Muscle layer of duodenum (tissue), 2 donors: ENCODE results near the gene ZNF618.

ENCODE experiments used
- H3K27ac ChIP-seq: one replicate; pipeline ENCODE4 v1.7.0; 2013; ENCODE audit warnings: mild to moderate bottlenecking, low read length
- H3K27me3 ChIP-seq: one replicate; pipeline ENCODE4 v1.7.0; 2013; ENCODE audit warnings: low read depth, mild to moderate bottlenecking, control low read depth, low read length
- H3K36me3 ChIP-seq, 2 donors: one replicate each; pipeline ENCODE4 v1.7.0; 2013; ENCODE audit warnings: low read length in 2 of 2, control low read depth in 1 of 2, mild to moderate bottlenecking in 1 of 2; ENCODE audit not compliant: insufficient read depth in 2 of 2, control insufficient read depth in 1 of 2
- H3K4me1 ChIP-seq, 2 donors: one replicate each; pipeline ENCODE4 v1.7.0; 2013; ENCODE audit warnings: low read length in 2 of 2, mild to moderate bottlenecking in 2 of 2, control low read depth in 1 of 2, moderate library complexity in 1 of 2; ENCODE audit not compliant: insufficient read depth in 2 of 2, control insufficient read depth in 1 of 2
- H3K4me3 ChIP-seq, 2 donors: one replicate each; pipeline ENCODE4 v1.7.0; 2013; ENCODE audit warnings: low read length in 2 of 2, low read depth in 1 of 2, mild to moderate bottlenecking in 1 of 2
- H3K9me3 ChIP-seq, 2 donors: one replicate each; pipeline ENCODE4 v1.7.0; 2013; ENCODE audit warnings: low read length in 2 of 2, control low read depth in 1 of 2, mild to moderate bottlenecking in 1 of 2; ENCODE audit not compliant: control insufficient read depth in 1 of 2
- donor health status: healthy.

The ZNF618 gene

DNA sequence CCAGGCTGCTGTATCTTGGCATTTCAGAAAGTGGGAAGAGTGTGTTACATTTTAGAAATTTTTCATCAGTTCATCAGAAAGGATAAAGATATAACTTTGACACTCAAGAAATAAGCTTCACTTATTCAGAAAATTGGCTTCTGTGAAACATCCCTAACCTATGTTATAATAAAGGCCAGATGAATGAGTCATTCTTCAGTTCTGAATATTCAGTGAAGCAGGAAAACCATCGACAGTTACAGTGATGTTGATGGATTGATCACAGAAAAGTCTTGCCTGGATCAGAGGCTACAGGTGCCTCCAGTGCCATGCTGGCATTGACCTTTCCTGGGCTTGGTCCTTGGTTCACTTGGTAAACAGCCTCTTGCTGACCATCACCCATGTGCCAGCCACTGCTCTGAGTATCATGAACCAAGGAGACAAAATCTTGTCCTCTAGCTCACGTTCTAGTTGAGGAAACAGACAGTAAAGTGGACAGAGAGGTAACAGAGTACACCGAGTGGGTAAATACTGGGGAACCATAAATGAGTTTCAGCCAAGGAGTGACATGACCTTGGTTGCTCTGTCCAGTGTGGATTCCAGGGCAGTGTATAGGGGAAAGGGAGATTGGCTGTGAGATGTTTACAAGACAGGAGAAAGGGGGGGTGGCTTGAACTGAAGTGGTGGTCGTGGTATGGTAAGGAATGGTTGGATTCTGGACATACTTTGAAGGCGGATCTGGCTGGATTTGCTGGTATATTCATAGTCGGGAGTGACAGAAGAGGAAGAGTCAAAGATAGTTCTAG lies 103.4 kb downstream of the ZNF618 start:
- Histone ChIP-seq H3K9me3 (no peaks in the 10 kb centered on the region), H3K36me3 (no peaks in the 10 kb centered on the region), H3K27ac (no peak overlapping the region), H3K4me1 (no peaks in the 10 kb centered on the region), H3K4me3 (no peak overlapping the region), H3K27me3 (no peaks in the 10 kb centered on the region)

DNA sequence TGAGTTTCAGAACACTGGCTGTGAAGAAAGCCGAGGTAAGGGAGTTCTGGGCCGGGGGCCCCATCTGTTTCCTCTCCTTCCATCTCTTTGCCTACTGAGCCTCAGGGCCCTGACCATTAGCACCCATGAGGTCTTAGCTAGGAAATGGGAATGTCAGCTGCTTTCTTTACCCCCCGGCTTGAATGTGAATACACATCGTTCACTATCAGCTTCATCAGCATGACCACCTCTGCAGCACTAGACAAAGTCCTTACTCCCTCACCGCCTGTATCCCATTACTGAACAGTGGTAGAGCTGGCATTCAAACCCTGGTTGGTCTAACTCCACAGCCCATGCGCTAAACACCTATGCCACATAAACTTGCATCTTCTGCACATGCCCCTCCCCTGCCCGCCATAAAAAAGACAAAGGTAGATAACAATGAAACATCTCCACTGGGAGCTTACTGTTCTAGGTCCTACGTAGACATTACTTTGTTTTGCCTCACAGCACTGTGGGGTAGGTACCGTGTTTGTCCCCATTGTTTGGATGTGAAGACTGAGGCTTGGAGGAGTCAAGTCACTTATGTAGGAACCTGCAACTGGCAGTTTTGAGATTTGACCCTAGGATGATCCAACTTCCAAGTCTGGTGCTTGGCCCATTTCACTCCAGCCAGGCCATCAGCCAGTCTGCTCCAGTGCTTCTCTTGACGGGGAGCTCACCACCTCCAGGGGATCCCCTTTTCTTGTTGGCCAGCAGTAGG lies 108.7 kb downstream of the ZNF618 start:
- Histone ChIP-seq H3K4me1 (no peaks in the 10 kb centered on the region), H3K27me3 (no peaks in the 10 kb centered on the region), H3K27ac (no peak overlapping the region), H3K9me3 (no peaks in the 10 kb centered on the region), H3K36me3 (peaks cover 0 to 6% of the 10 kb centered on the region in 2 donors), H3K4me3 (no peak overlapping the region)

GRCh38 chr9:113985968-113986585 lies 110.0 kb downstream of the ZNF618 start:
- Histone ChIP-seq H3K27me3 (no peaks in the 10 kb centered on the region), H3K27ac (no peak overlapping the region), H3K4me3 (no peak overlapping the region), H3K9me3 (no peaks in the 10 kb centered on the region), H3K36me3 (peaks cover 0 to 6% of the 10 kb centered on the region in 2 donors), H3K4me1 (no peaks in the 10 kb centered on the region)

DNA sequence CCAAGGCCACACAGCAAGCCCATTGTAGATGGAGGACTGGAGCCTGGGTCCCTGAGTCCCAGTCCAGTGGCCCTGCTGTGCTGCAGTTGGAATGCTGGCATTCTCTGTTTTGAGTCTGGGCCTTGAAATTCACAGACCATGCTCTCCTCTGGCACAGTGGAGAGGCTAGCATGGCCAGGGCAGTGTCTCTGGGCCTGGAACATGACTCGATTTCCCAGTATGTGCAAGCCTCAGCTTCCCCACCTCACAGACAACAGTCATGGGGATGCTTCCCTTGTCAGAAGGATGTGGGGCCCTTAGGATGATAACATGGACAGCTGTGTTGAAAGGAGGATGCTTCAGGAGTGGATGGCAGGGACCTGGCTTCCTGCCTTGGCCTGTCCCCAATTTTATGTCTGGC lies 110.8 kb downstream of the ZNF618 start:
- H3K4me3 ChIP-seq: no peak overlapping the region
- H3K27me3 ChIP-seq: no peaks in the 10 kb centered on the region
- peaks cover 0 to 6% of the 10 kb centered on the region in 2 donors for H3K36me3 ChIP-seq
- no peaks in the 10 kb centered on the region for H3K4me1 ChIP-seq
- no peaks in the 10 kb centered on the region for H3K9me3 ChIP-seq
- no peak overlapping the region for H3K27ac ChIP-seq

DNA sequence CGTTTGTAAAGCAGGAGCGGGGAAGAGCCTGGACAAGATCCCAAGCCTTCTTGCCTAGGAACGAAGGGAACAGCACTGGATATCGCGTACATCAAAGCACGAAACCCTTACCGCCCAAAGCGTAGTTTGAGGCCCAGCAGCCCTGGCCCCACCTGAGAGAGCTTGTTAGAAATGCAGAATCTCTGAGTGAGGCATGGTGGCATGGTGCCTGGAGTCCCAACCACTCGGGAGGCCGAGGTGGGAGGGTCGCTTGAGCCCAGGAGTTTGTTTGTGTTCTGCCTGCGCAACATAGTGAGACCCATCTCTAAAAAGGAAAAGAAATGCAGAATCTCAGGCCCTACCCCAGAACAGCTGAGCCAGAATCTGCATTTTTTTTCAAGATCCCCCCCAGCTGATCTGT lies 111.4 kb downstream of the ZNF618 start:
- Histone ChIP-seq H3K4me1 (no peaks in the 10 kb centered on the region), H3K9me3 (no peaks in the 10 kb centered on the region), H3K27ac (no peak overlapping the region), H3K36me3 (peaks cover 0 to 6% of the 10 kb centered on the region in 2 donors), H3K4me3 (no peak overlapping the region), H3K27me3 (no peaks in the 10 kb centered on the region)

DNA sequence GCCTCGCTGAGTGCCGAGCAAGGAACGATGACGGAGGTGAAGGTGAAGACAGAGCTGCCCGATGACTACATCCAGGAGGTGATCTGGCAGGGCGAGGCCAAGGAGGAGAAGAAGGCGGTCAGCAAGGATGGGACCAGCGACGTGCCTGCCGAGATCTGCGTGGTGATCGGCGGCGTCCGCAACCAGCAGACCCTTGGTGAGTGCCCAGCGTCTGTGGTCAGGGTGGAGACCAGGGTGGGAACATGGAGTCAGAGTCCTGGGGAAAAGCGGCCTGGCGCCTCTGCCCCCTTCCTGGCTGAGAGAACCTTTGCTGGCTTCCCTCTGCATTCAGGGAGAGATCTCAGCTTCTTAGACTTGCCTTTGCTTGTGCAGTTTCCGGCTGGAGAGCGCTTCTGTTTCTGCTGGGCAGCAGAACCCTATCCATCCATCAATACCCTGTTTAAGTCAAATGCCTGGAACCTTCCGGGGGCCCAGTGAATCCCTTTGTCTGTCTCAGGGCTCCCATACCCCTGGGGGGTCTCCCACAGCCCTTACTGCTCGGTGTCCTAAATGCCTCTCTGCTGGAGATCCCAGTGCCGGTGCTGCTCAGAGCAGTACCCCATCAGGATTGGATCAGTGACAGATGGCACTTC lies 112.4 kb downstream of the ZNF618 start:
- no peaks in the 10 kb centered on the region for H3K9me3 ChIP-seq
- peaks cover 0 to 6% of the 10 kb centered on the region in 2 donors for H3K36me3 ChIP-seq
- H3K4me1 ChIP-seq: peaks cover 0 to 10% of the 10 kb centered on the region in 2 donors
- H3K27ac ChIP-seq: no peak overlapping the region
- H3K4me3 ChIP-seq: no peak overlapping the region
- no peaks in the 10 kb centered on the region for H3K27me3 ChIP-seq

- H3K27ac ChIP-seq: no peak overlapping the region
- no peaks in the 10 kb centered on the region for H3K27me3 ChIP-seq
- peaks cover 0 to 6% of the 10 kb centered on the region in 2 donors for H3K36me3 ChIP-seq
- no peaks in the 10 kb centered on the region for H3K9me3 ChIP-seq
- no peak overlapping the region for H3K4me3 ChIP-seq
- peaks cover 0 to 16% of the 10 kb centered on the region in 2 donors for H3K4me1 ChIP-seq
Observed at GRCh38 chr9:113989017-113989713, 113.1 kb downstream of the ZNF618 start.

DNA sequence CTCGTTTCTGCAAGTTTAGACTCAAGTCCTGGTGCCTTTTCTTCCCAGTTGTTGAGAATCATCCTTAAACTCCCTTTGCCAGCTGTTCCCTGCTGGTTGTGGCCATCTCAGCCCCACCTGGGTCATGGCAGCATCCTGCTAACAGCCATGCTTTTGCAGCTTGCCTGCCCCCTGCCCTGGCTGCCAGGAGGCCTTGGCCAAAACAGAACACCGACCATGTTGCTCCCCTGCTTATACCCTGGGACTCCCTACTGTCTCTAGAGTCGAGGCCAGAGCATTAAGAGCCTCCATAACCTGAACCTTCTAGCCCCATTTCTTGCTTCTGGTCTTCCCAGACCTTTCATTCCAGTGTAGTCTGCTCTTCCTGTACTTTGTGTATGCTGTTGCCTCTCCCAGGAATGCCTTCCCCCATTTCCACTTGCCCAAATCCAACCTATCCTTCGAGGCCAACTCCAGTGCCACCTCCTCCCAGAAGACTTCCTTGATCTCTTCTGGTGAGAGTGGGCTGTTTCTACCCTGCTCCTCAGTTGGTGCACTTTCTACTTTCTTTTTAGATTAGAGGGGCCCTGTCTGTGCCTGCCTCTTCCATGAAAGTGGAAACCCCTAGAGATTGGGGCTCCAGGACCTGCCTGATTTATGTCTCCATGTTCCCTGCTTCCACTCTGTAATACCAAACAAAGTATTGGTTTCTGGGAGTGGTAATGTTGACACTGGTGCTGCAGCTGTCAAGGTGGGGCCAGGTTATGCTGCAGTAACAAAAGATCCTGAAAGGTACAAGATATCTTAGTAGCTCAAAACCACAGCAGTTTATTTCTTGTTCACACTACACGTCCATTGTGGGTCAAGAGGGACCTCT lies 113.8 kb downstream of the ZNF618 start:
- H3K27ac ChIP-seq: no peak overlapping the region
- H3K36me3 ChIP-seq: peaks cover 0 to 6% of the 10 kb centered on the region in 2 donors
- H3K27me3 ChIP-seq: no peaks in the 10 kb centered on the region
- no peaks in the 10 kb centered on the region for H3K9me3 ChIP-seq
- H3K4me3 ChIP-seq: no peak overlapping the region
- H3K4me1 ChIP-seq: peaks cover 0 to 19% of the 10 kb centered on the region in 2 donors

- Histone ChIP-seq H3K27me3 (no peaks in the 10 kb centered on the region), H3K9me3 (no peaks in the 10 kb centered on the region), H3K4me3 (no peak overlapping the region), H3K27ac (no peak overlapping the region), H3K36me3 (peaks cover 0 to 6% of the 10 kb centered on the region in 2 donors), H3K4me1 (peaks cover 0 to 19% of the 10 kb centered on the region in 2 donors)
Observed at GRCh38 chr9:113990570-113990907, 114.4 kb downstream of the ZNF618 start.

DNA sequence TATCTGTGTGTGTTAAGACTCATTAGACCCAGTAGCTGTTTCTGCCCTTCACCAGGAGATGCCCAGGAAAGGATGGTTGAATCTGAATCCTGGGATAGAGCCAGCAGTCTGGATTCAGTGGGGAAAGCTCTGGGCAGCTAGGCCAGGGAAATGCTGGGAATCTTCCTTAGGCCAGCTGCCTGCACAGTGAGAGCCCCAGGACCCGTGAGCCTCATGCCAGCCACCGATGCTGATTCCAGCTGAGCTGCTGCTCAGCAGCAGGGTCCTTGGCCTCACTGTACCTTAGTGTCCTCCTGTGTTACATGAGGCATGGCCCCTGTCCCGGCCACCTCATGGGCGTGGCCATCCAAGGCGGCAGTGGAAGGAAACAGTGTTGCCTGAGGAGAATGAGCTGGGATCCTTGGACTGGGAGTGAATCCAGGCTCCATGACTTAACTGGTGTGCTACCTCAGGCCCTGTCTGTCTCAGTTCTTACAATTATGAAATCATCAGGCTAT lies 114.9 kb downstream of the ZNF618 start:
- no peak overlapping the region for H3K4me3 ChIP-seq
- H3K4me1 ChIP-seq: peaks cover 0 to 19% of the 10 kb centered on the region in 2 donors
- no peak overlapping the region for H3K27ac ChIP-seq
- H3K27me3 ChIP-seq: no peaks in the 10 kb centered on the region
- H3K9me3 ChIP-seq: no peaks in the 10 kb centered on the region
- peaks cover 0 to 6% of the 10 kb centered on the region in 2 donors for H3K36me3 ChIP-seq
